Keratinocyte (primary cell): Measurements from ENCODE around the gene PRKAR2B. TPM values are rescaled to one million over a fixed set of nuclear protein-coding genes. Genes with fewer than 3 reads are reported as not detected.

Experiments
- DNase-seq: peaks from one replicate; pipeline ENCODE4 v3.0.0-alpha.2; 2011; ENCODE audit warnings: low read depth, missing footprints, low spot score
- FAIRE-seq: peaks from 2 replicates; lab custom pipeline; 2011; peaks lifted over from hg19 to GRCh38; lab: Jason Lieb, UNC
- H2AFZ ChIP-seq: 2 replicates; pipeline ENCODE4 v1.6.0; 2012; ENCODE audit warnings: low read length, control low read depth, inconsistent platforms; ENCODE audit not compliant: control insufficient read depth
- H3K27ac ChIP-seq: 2 replicates; pipeline ENCODE4 v1.5.1; 2011; ENCODE audit warnings: low read length; ENCODE audit not compliant: control insufficient read depth, insufficient read depth
- H3K27me3 ChIP-seq: 3 replicates; pipeline ENCODE4 v1.6.0; 2011; ENCODE audit warnings: low read length; ENCODE audit not compliant: control insufficient read depth, insufficient read depth; ENCODE audit errors: extremely low read depth
- H3K36me3 ChIP-seq, 2 experiments: 2 replicates in 1 of 2; 3 replicates in 1 of 2; pipeline ENCODE4 v1.5.1; 2011; ENCODE audit warnings: low read length in 2 of 2, mild to moderate bottlenecking in 1 of 2; ENCODE audit not compliant: control insufficient read depth in 2 of 2, insufficient read depth in 2 of 2; ENCODE audit errors: extremely low read depth in 1 of 2
- H3K4me1 ChIP-seq: 3 replicates; pipeline ENCODE4 v1.5.1; 2011; ENCODE audit warnings: low read length; ENCODE audit not compliant: control insufficient read depth, insufficient read depth; ENCODE audit errors: extremely low read depth
- H3K4me2 ChIP-seq: 3 replicates; pipeline ENCODE4 v1.6.0; 2011; ENCODE audit warnings: low read depth, low read length; ENCODE audit not compliant: control insufficient read depth, insufficient read depth; ENCODE audit errors: extremely low read depth
- H3K4me3 ChIP-seq, 3 experiments: fragments of 200-600 bp in 1 of 3; sonication (generic) in 1 of 3; 2 replicates in 2 of 3; 3 replicates in 1 of 3; pipeline ENCODE4 v1.5.1; 2011 to 2016; ENCODE audit warnings: low read length in 3 of 3, mild to moderate bottlenecking in 3 of 3, control low read depth in 2 of 3, inconsistent platforms in 1 of 3, low read depth in 1 of 3, mixed read lengths in 1 of 3, mixed run types in 1 of 3, moderate library complexity in 1 of 3; ENCODE audit not compliant: control insufficient read depth in 2 of 3, insufficient read depth in 2 of 3; ENCODE audit errors: extremely low read depth in 1 of 3
- H3K79me2 ChIP-seq: 2 replicates; pipeline ENCODE4 v1.6.0; 2012; ENCODE audit warnings: low read length; ENCODE audit not compliant: control insufficient read depth, insufficient read depth
- H3K9ac ChIP-seq: 3 replicates; pipeline ENCODE4 v1.6.0; 2011; ENCODE audit warnings: low read length; ENCODE audit not compliant: control insufficient read depth, insufficient read depth; ENCODE audit errors: extremely low read depth
- H3K9me1 ChIP-seq: 3 replicates; pipeline ENCODE4 v1.6.0; 2011; ENCODE audit warnings: low read length; ENCODE audit not compliant: control insufficient read depth, insufficient read depth; ENCODE audit errors: extremely low read depth
- H3K9me3 ChIP-seq: 2 replicates; pipeline ENCODE4 v1.5.1; 2012; ENCODE audit warnings: low read depth, low read length; ENCODE audit not compliant: control insufficient read depth
- H4K20me1 ChIP-seq: 3 replicates; pipeline ENCODE4 v1.6.0; 2011; ENCODE audit warnings: low read length; ENCODE audit not compliant: control insufficient read depth, insufficient read depth; ENCODE audit errors: extremely low read depth
- EZH2 ChIP-seq: IDR thresholded peaks from one replicate; pipeline ENCODE4 v1.6.1; 2012; ENCODE audit warnings: inconsistent platforms, mild to moderate bottlenecking, low read length, moderate library complexity
- dilution Hi-C: fragments of 300-500 bp; cut with MboI; formaldehyde crosslinking; loops from one replicate; pipeline ENCODE4 v1.7.0; 2020; ENCODE audit warnings: low sequenced_read_pairs; ENCODE audit not compliant: extremely low pct_ligation_motif_present
- polyA plus RNA-seq, 5 experiments: library from polyadenylated mRNA; depleted of rRNA in 3 of 5; stranded (reverse) in 3 of 5; stranded (forward) in 1 of 5; unstranded in 1 of 5; fragments of >200 nt; gene quantifications; 1 replicate in 1 of 5; 2 replicates in 3 of 5; 3 replicates in 1 of 5; pipeline versions ENCODE4 v1.2.1 to v1.2.3, GENCODE V29; 2011 to 2012; ENCODE audit warnings: missing spikeins in 2 of 5, low read depth in 1 of 5, low replicate concordance in 1 of 5
- TF ChIP-seq, protein P1 (sequence below), 3 experiments: IDR thresholded peaks in 1 of 3; conservative IDR thresholded peaks in 1 of 3; optimal IDR thresholded peaks in 1 of 3; 2 replicates in 2 of 3; 3 replicates in 1 of 3; pipeline versions ENCODE3 to v1.5.1; 2011; ENCODE audit warnings: low read length in 3 of 3, mild to moderate bottlenecking in 3 of 3, moderate library complexity in 2 of 3, control low read depth in 1 of 3, inconsistent platforms in 1 of 3; ENCODE audit not compliant: insufficient read depth in 2 of 3; ENCODE audit errors: extremely low read depth in 1 of 3

The PRKAR2B gene
- polyA plus RNA-seq, 1 donor (not counting 4 experiments of a cell fraction or from before 2014, with no cell fraction given), result 0.01 TPM

DNA sequence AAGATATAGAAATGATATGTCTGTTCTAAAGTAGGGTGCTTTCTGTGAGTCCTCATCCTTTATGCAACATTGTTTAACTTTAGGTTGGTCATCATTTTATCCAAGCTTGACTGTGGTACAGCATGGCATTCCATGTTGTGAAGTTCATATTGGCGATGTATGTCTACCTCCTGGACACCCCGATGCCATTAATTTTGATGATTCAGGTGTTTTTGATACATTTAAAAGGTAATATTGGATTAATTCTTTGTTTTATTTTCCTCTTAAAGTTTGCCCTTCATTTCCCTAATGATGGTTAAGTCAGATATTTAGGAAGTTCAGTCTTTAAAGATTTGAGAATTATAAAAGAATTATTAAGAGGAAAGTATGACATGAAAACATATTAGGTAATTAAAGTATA is 145.6 kb downstream of the PRKAR2B start:
- H3K4me2 ChIP-seq, result no peak overlapping the region
- H3K9me3 ChIP-seq, result no peaks in the 10 kb centered on the region
- no peaks in the 10 kb centered on the region for H4K20me1 ChIP-seq
- no peak overlapping the region for H3K27ac ChIP-seq
- H3K4me1 ChIP-seq, result no peaks in the 10 kb centered on the region
- no peak overlapping the region for H2AFZ ChIP-seq
- H3K79me2 ChIP-seq, result no peaks in the 10 kb centered on the region
- H3K4me3 ChIP-seq, result no peak overlapping the region
- DNase-seq, result no peak
- no peak for FAIRE-seq
- H3K9ac ChIP-seq, result no peak overlapping the region
- dilution Hi-C loops, result no loop called here
- peaks cover 4 to 13% of the 10 kb centered on the region in 2 experiments for H3K36me3 ChIP-seq
- no peaks in the 10 kb centered on the region for H3K27me3 ChIP-seq
- H3K9me1 ChIP-seq, result no peaks in the 10 kb centered on the region
- TF ChIP-seq, protein P1, sequence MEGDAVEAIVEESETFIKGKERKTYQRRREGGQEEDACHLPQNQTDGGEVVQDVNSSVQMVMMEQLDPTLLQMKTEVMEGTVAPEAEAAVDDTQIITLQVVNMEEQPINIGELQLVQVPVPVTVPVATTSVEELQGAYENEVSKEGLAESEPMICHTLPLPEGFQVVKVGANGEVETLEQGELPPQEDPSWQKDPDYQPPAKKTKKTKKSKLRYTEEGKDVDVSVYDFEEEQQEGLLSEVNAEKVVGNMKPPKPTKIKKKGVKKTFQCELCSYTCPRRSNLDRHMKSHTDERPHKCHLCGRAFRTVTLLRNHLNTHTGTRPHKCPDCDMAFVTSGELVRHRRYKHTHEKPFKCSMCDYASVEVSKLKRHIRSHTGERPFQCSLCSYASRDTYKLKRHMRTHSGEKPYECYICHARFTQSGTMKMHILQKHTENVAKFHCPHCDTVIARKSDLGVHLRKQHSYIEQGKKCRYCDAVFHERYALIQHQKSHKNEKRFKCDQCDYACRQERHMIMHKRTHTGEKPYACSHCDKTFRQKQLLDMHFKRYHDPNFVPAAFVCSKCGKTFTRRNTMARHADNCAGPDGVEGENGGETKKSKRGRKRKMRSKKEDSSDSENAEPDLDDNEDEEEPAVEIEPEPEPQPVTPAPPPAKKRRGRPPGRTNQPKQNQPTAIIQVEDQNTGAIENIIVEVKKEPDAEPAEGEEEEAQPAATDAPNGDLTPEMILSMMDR (optimal IDR thresholded peaks at IDR 0.05 in 1 of 3, IDR thresholded peaks at IDR 0.05 in 1 of 3, conservative IDR thresholded peaks at IDR 0.05 in 1 of 3; ENCODE audit: extremely low read depth in 1 of 3, insufficient read depth in 2 of 3, low read length in 3 of 3), result no peak
- TF ChIP-seq EZH2, result no peak

DNA sequence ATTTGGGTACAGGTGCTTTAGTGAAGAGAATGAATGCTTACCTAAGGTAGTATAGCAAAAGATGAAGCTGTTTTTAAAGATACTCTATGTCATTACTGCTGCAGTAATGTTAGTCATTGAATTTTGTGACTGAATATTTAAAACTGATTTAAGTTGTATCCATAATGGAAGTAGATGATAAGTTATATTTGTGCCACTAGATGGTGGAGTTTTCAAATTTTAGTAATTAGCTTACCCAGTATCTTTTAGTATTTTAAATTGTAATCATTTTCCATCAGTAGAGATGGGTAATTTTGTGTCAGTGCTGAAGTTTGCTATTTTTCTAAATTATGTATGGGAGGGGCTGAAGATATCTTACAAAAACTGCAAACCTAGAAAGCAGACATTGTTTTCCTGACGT is 149.5 kb downstream of the PRKAR2B start:
- dilution Hi-C loops, result no loop called here
- TF ChIP-seq EZH2, result no peak
- TF ChIP-seq, protein P1 (optimal IDR thresholded peaks at IDR 0.05 in 1 of 3, IDR thresholded peaks at IDR 0.05 in 1 of 3, conservative IDR thresholded peaks at IDR 0.05 in 1 of 3; ENCODE audit: extremely low read depth in 1 of 3, insufficient read depth in 2 of 3, low read length in 3 of 3), result no peak

More for the DNA sequence above, 149.5 kb downstream of the PRKAR2B start:
- H4K20me1 ChIP-seq, result no peaks in the 10 kb centered on the region
- H3K4me2 ChIP-seq, result no peak overlapping the region
- no peak for DNase-seq
- H2AFZ ChIP-seq, result no peak overlapping the region
- H3K9me3 ChIP-seq, result no peaks in the 10 kb centered on the region
- no peak overlapping the region for H3K27ac ChIP-seq
- no peak overlapping the region for H3K4me3 ChIP-seq
- H3K9me1 ChIP-seq, result no peaks in the 10 kb centered on the region
- no peaks in the 10 kb centered on the region for H3K4me1 ChIP-seq
- H3K79me2 ChIP-seq, result no peaks in the 10 kb centered on the region
- FAIRE-seq, result no peak
- H3K27me3 ChIP-seq, result no peaks in the 10 kb centered on the region
- H3K9ac ChIP-seq, result no peak overlapping the region
- H3K36me3 ChIP-seq, result peaks cover 8 to 10% of the 10 kb centered on the region in 2 experiments
